Activated T-helper 1 cell treated with Interleukin-2 at 50 U/mL for 16 hours (primary cell): ENCODE measurements around the gene NR6A1.

Experiments
- DNase-seq: peaks from one replicate; pipeline ENCODE4 v3.0.0-alpha.2; 2020; ENCODE audit warnings: low read depth

NR6A1 gene

DNA sequence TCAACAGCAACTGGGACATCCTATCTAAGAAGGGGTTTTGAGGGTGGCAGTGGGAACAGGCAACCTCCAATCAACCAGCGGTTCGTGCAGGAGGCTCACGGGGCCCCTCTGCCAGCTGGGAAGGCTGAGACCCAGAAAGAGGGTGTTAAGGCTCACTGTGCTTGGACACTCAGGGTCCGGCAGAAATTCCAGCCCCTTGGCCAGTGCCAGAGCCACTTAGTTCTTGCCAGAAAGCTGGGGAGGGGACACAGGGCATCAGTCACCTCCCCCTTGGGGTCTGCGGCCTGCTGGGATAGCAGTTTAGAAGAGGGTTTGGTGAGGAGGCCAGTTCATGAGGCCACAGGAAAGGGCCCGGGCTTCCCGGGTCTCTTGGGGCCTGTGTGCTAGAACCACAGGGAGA lies 300.4 kb downstream of the NR6A1 start:
- DNase-seq, result no peak

DNA sequence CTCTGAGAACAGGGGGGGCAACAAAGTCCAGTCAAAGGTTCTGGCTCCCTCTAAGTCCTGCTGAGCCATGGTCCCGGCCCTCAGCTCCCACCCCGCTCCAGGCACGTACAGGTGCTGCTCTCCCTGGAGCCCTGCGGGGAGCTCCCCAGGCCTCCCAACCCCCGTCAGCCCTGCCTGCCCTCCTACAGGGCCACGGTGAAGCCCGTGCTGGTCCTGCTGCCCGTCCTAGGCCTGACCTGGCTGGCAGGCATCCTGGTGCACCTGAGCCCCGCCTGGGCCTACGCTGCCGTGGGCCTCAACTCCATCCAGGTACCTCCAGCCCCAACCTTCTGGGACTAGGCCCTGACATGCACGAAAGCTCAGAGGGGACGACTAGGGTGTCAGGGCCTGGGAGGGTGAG lies 300.8 kb downstream of the NR6A1 start:
- DNase-seq, result no peak

- no peak for DNase-seq
Measured at GRCh38 chr9:124469011-124469832, 301.9 kb downstream of the NR6A1 start.

DNA sequence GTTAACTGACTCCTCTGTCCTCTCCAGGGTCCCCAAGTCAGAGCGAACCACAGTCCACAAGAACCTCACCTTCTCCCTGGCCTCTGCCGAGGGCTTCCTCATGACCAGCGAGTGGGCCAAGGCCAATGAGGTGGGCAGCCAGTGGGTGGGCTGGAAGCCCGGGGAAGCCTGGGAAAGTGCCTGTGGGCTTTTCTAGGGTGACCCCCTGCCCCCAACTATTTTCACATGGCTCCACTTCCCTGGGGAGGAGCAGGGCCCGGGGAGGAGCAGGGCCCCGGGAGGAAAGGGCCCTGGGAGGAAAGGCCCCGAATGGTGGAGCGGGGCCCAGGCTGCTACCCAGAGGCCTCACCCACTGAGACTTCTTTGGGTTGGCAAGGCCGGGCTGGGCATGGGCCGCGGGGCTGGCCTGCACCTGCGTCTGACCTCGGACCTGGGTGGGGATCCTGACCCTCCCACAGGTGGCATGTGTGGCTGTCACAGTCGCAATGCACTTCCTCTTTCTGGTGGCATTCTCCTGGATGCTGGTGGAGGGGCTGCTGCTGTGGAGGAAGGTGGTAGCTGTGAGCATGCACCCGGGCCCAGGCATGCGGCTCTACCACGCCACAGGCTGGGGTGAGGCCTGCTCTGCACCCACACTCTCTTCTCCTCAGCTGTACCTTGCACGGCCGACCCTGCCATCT lies 302.9 kb downstream of the NR6A1 start:
- DNase-seq, result no peak

GRCh38 chr9:124467410-124468060 lies 303.6 kb downstream of the NR6A1 start:
- DNase-seq, result no peak
